ENCODE data around the gene MGAT1.

GRCh38 chr5:180818677-180819341 lies 16.2 kb upstream of the MGAT1 start:
- TF ChIP-seq CTCF (conservative IDR thresholded peaks at IDR 0.05; ENCODE audit: low read depth, low read length) (no peak), EZH2 (IDR thresholded peaks at IDR 0.05; ENCODE audit: borderline replicate concordance, low read depth, low read length, poor library complexity, severe bottlenecking) (no peak)

Data from A673 (cell line).